Activated CD4-positive, alpha-beta memory T cell treated with anti-CD3 and anti-CD28 coated beads, Interleukin-2, amount 10 ng/mL, durations not matched to agents 7 days and 5 days (primary cell): ENCODE results near the gene FCGR3A. TPM values are rescaled to one million over a fixed set of nuclear protein-coding genes. Genes with fewer than 3 reads are reported as not detected.
"Not testable (repeated sequence)": the region's sequence is repeated elsewhere in the genome, so short reads cannot be mapped to it uniquely, and the experiment has no call there.

Experiments
- CTCF ChIA-PET: fragments of 350-600 bp; sonication (Branson Sonifier 250); formaldehyde crosslinking; loops from one replicate; lab custom pipeline; 2021; ENCODE audit warnings: antibody characterized with exemption, inconsistent platforms; lab: Charles Lee
- POLR2A ChIA-PET: fragments of 350-600 bp; sonication (Branson Sonifier 250); formaldehyde crosslinking; loops from one replicate; lab custom pipeline; 2021; ENCODE audit warnings: antibody characterized with exemption; lab: Charles Lee
- DNase-seq: peaks from one replicate; pipeline ENCODE4 v3.0.0-alpha.2; 2020
- H3K27ac Mint-ChIP-seq: one replicate; pipeline ENCODE4 v1.8.0; 2021; ENCODE audit warnings: mild to moderate bottlenecking, mixed read lengths
- H3K27me3 Mint-ChIP-seq: one replicate; pipeline ENCODE4 v1.8.0; 2021; ENCODE audit warnings: mixed read lengths
- H3K36me3 Mint-ChIP-seq: one replicate; pipeline ENCODE4 v1.8.0; 2021; ENCODE audit warnings: low read depth, mixed read lengths
- H3K4me1 Mint-ChIP-seq: one replicate; pipeline ENCODE4 v1.8.0; 2021; ENCODE audit warnings: mixed read lengths
- H3K4me3 Mint-ChIP-seq: one replicate; pipeline ENCODE4 v1.8.0; 2021; ENCODE audit warnings: mild to moderate bottlenecking, mixed read lengths
- H3K9me3 Mint-ChIP-seq: one replicate; pipeline ENCODE4 v1.8.0; 2021; ENCODE audit warnings: mixed read lengths
- total RNA-seq, 2 experiments: library from RNA; stranded (reverse); gene quantifications; one replicate each; pipeline ENCODE4 v1.2.3, GENCODE V29; 2021

Gene FCGR3A
- total RNA-seq, 2 experiments from 2014 or later = 0.18 to 0.53 TPM

- H3K27me3 Mint-ChIP-seq, H3K4me1 Mint-ChIP-seq, POLR2A ChIA-PET, CTCF ChIA-PET, H3K36me3 Mint-ChIP-seq, DNase-seq, H3K4me3 Mint-ChIP-seq, H3K9me3 Mint-ChIP-seq, H3K27ac Mint-ChIP-seq: not testable (repeated sequence)
Measured at GRCh38 chr1:161513953-161514352, 35.7 kb downstream of the FCGR3A start.

GRCh38 chr1:161513448-161513780 is 36.2 kb downstream of the FCGR3A start:
- H3K27ac Mint-ChIP-seq, H3K4me1 Mint-ChIP-seq, DNase-seq, H3K27me3 Mint-ChIP-seq, POLR2A ChIA-PET, H3K36me3 Mint-ChIP-seq, H3K9me3 Mint-ChIP-seq, CTCF ChIA-PET, H3K4me3 Mint-ChIP-seq: not testable (repeated sequence)

- CTCF ChIA-PET = not testable (repeated sequence)
Measured at GRCh38 chr1:161512636-161513447, 36.8 kb downstream of the FCGR3A start.

GRCh38 chr1:161511756-161512060 is 37.9 kb downstream of the FCGR3A start:
- Mint-ChIP-seq H3K36me3 (no peaks in the 10 kb centered on the region), H3K9me3 (no peaks in the 10 kb centered on the region), H3K27me3 (no peaks in the 10 kb centered on the region), H3K27ac (no peak overlapping the region), H3K4me3 (no peak overlapping the region), H3K4me1 (peaks cover 3% of the 10 kb centered on the region)
- DNase-seq = no peak
- ChIA-PET CTCF (interaction anchor here (1.6 kb wide), 1 partner anchor 24 kb away, joined by 4 read pairs; no protein-coding TSS in a partner anchor), POLR2A (no interaction called here)

More at GRCh38 chr1:161512636-161513447, 36.8 kb downstream of the FCGR3A start:
- DNase-seq, H3K9me3 Mint-ChIP-seq, POLR2A ChIA-PET, H3K27me3 Mint-ChIP-seq, H3K27ac Mint-ChIP-seq, H3K36me3 Mint-ChIP-seq, H3K4me3 Mint-ChIP-seq, H3K4me1 Mint-ChIP-seq: not testable (repeated sequence)

- no peak overlapping the region for H3K4me3 Mint-ChIP-seq
- H3K4me1 Mint-ChIP-seq = peaks cover 3% of the 10 kb centered on the region
- ChIA-PET POLR2A (no interaction called here), CTCF (interaction anchor here (1.6 kb wide), 1 partner anchor 24 kb away, joined by 4 read pairs; no protein-coding TSS in a partner anchor)
- no peaks in the 10 kb centered on the region for H3K9me3 Mint-ChIP-seq
- H3K36me3 Mint-ChIP-seq = no peaks in the 10 kb centered on the region
- H3K27ac Mint-ChIP-seq = no peak overlapping the region
- no peaks in the 10 kb centered on the region for H3K27me3 Mint-ChIP-seq
- DNase-seq = no peak
Measured at GRCh38 chr1:161511018-161511755, 38.4 kb downstream of the FCGR3A start.

GRCh38 chr1:161510477-161510876 is 39.1 kb downstream of the FCGR3A start:
- no peaks in the 10 kb centered on the region for H3K36me3 Mint-ChIP-seq
- H3K9me3 Mint-ChIP-seq = no peaks in the 10 kb centered on the region
- no peaks in the 10 kb centered on the region for H3K27me3 Mint-ChIP-seq
- ChIA-PET CTCF (interaction anchor here (1.6 kb wide), 1 partner anchor 23 kb away, joined by 4 read pairs; no protein-coding TSS in a partner anchor), POLR2A (no interaction called here)
- peaks cover 3% of the 10 kb centered on the region for H3K4me1 Mint-ChIP-seq
- DNase-seq = no peak
- H3K4me3 Mint-ChIP-seq = no peak overlapping the region
- H3K27ac Mint-ChIP-seq = no peak overlapping the region

GRCh38 chr1:161506336-161507223 is 43.0 kb downstream of the FCGR3A start:
- H3K36me3 Mint-ChIP-seq = no peaks in the 10 kb centered on the region
- no peaks in the 10 kb centered on the region for H3K9me3 Mint-ChIP-seq
- H3K4me3 Mint-ChIP-seq = no peak overlapping the region
- no peak for DNase-seq
- H3K27ac Mint-ChIP-seq = no peak overlapping the region
- CTCF ChIA-PET = interaction anchor here (1.4 kb wide), 1 partner anchor 233 kb away, joined by 4 read pairs; no protein-coding TSS in a partner anchor
- peaks cover 5% of the 10 kb centered on the region for H3K4me1 Mint-ChIP-seq
- H3K27me3 Mint-ChIP-seq = peaks cover 18% of the 10 kb centered on the region
- POLR2A ChIA-PET = no interaction called here

- DNase-seq = no peak
- peaks cover 23% of the 10 kb centered on the region for H3K27me3 Mint-ChIP-seq
- no peak overlapping the region for H3K4me3 Mint-ChIP-seq
- ChIA-PET POLR2A (no interaction called here), CTCF (interaction anchor here (1.4 kb wide), 1 partner anchor 234 kb away, joined by 4 read pairs; no protein-coding TSS in a partner anchor)
- no peak overlapping the region for H3K27ac Mint-ChIP-seq
- H3K36me3 Mint-ChIP-seq = no peaks in the 10 kb centered on the region
- no peaks in the 10 kb centered on the region for H3K9me3 Mint-ChIP-seq
- peaks cover 5% of the 10 kb centered on the region for H3K4me1 Mint-ChIP-seq
Measured at GRCh38 chr1:161505686-161506085, 43.9 kb downstream of the FCGR3A start.

- no peaks in the 10 kb centered on the region for H3K9me3 Mint-ChIP-seq
- POLR2A ChIA-PET = no interaction called here
- peaks cover 14% of the 10 kb centered on the region for H3K4me1 Mint-ChIP-seq
- H3K4me3 Mint-ChIP-seq = no peak overlapping the region
- no peak for DNase-seq
- H3K36me3 Mint-ChIP-seq = no peaks in the 10 kb centered on the region
- peaks cover 40% of the 10 kb centered on the region for H3K27me3 Mint-ChIP-seq
- CTCF ChIA-PET = no interaction called here
- H3K27ac Mint-ChIP-seq = no peak overlapping the region
Measured at GRCh38 chr1:161503394-161503748, 46.2 kb downstream of the FCGR3A start.

GRCh38 chr1:161502641-161503393 is 46.8 kb downstream of the FCGR3A start:
- Mint-ChIP-seq H3K27ac (no peak overlapping the region), H3K27me3 (peaks cover 42% of the 10 kb centered on the region), H3K36me3 (no peaks in the 10 kb centered on the region), H3K4me1 (peaks cover 14% of the 10 kb centered on the region), H3K4me3 (no peak overlapping the region), H3K9me3 (no peaks in the 10 kb centered on the region)
- POLR2A ChIA-PET = no interaction called here
- no peak for DNase-seq
- CTCF ChIA-PET = interaction anchor here (1.6 kb wide), 1 partner anchor 15 kb away, joined by 7 read pairs; no protein-coding TSS in a partner anchor

- H3K4me1 Mint-ChIP-seq = peaks cover 14% of the 10 kb centered on the region
- no peaks in the 10 kb centered on the region for H3K36me3 Mint-ChIP-seq
- DNase-seq = no peak
- POLR2A ChIA-PET = no interaction called here
- CTCF ChIA-PET = interaction anchor here (1.6 kb wide), 1 partner anchor 15 kb away, joined by 7 read pairs; no protein-coding TSS in a partner anchor
- H3K27ac Mint-ChIP-seq = no peak overlapping the region
- no peaks in the 10 kb centered on the region for H3K9me3 Mint-ChIP-seq
- H3K4me3 Mint-ChIP-seq = no peak overlapping the region
- peaks cover 45% of the 10 kb centered on the region for H3K27me3 Mint-ChIP-seq
Measured at GRCh38 chr1:161502181-161502580, 47.4 kb downstream of the FCGR3A start.

GRCh38 chr1:161501234-161501633 is 48.4 kb downstream of the FCGR3A start:
- ChIA-PET CTCF (interaction anchor here (1.6 kb wide), 1 partner anchor 14 kb away, joined by 7 read pairs; no protein-coding TSS in a partner anchor), POLR2A (no interaction called here)
- Mint-ChIP-seq H3K4me1 (peaks cover 14% of the 10 kb centered on the region), H3K27me3 (peaks cover 49% of the 10 kb centered on the region), H3K4me3 (no peak overlapping the region), H3K36me3 (no peaks in the 10 kb centered on the region), H3K27ac (no peak overlapping the region), H3K9me3 (no peaks in the 10 kb centered on the region)
- no peak for DNase-seq
